GM19455 (cell line): ENCODE results near the gene NBEAL1.
"Not testable (repeated sequence)": the region's sequence is repeated elsewhere in the genome, so short reads cannot be mapped to it uniquely, and the experiment has no call there.

ENCODE experiments used
- ATAC-seq: cut with Tn5 transposase; IDR thresholded peaks from one replicate; pipeline ENCODE4 v1.9.1; 2021; ENCODE audit not compliant: unreplicated experiment

Gene NBEAL1

DNA sequence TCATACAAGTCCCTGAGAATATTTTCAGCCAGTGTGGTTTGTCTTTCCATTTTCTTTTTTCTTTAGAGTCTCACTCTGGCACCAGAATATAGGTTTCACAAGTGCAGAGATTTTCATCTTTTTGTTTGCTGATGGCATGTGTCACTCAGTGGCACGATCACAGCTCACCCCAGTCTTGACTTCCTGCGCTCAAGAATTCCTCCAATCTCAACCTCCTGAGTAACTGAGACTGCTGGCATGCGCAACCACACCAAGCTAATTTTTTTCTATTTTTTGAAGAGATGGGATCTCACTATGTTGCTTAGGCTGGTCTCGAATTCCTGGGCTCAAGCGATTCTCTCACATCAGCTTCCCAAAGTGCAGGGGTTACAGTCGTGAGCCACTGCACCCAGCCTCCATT, 23.9 kb downstream of the NBEAL1 start:
- ATAC-seq: no peak

DNA sequence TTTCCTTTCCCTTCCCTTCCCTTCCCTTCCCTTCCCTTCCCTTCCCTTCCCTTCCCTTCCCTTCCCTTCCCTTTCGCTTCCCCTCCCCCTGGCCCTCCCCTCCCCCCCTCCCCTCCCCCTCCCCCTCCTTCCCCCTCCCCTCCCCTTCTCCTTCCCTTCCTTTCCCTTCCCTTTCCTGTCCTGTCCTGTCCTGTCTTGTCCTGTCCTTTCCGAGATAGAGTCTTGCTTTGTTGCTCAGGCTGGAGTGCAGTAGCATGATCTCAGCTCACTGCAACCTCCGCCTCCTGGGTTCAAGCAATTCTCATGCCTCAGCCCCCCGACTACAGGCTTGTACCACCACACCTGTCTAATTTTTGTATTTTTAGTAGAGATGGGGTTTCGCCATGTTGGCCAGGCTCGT, 24.5 kb downstream of the NBEAL1 start:
- not testable (repeated sequence) for ATAC-seq

DNA sequence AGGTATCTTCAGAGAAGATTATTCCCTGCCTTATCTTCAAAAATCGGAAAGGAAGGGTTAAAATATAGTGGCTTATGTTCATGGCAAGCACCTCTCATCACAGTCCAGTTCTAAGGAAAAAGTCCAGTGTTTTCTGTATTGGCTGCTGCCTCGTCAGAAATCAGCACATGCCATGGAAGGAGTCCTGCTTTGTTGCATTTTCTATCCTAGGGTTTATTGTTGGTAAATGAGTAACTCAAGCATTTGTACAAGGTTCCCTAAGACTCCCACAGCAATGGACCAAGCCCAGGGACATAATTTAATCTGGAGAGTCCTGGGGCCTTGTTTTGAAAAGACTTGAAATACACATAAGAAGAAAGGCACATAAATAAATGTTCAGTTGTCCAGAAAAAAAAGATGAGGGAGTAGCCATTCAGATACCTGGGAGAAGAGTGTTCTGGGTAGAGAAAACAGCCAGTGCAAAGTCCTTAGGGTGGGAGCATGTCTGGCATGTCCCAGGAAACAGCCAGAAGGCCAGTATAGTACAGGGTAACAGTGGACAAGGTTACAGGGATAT, 26.4 kb downstream of the NBEAL1 start:
- no peak for ATAC-seq

DNA sequence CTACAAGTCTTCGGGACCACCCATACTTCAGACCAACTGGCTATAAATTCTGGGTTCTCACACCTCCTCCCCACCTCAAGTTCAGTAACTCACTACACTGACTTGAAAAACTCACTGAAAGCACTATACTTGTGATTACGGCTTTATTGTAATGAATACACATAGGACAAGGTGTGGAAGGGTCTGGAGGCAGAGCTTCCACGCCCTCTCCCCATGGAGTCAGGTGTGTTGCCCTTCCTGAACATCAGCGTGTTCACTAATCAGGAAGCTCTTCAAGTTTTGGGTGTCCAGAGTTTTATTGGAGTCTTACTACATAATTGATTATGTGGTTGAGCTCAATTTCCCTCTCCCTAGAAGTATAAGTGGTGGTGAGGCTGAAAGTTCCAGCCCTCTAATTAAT, 27.5 kb downstream of the NBEAL1 start:
- no peak for ATAC-seq

DNA sequence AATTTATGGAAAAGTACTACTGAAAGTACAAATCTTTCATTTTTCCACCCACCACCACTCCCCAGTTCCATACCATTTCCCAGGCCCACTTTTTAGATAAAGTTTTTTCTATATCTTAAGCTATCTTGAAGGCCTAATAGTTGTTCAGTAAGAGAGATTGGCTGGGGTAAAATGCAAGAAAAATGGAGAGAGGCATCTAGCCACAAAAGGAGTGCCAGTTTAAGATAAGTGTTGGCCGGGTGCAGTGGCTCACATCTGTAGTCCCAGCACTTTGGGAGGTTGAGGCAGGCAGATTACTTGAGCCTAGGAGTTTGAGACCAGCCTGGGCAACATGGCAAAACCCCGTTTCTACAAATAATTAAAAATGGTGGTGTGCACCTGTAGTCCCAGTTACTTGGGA, 28.6 kb downstream of the NBEAL1 start:
- ATAC-seq: no peak

DNA sequence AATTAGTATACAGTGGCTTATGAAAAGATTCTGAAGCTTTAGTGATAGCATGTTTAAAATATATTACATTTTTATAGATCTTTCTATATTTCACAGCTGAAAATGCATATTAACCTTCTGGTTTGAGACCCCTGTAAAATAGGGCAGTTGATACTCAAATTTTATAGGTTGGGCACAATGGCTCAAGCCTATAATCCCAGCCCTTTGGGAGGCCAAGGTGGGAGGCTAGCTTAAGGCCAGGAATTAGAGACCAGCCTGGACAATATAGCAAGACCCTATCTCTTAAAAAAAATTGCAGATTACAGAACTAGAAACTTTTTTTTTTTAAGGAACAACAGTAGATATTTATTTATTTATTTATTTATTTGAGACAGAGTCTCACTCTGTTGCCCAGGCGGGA, 31.2 kb downstream of the NBEAL1 start:
- no peak for ATAC-seq

DNA sequence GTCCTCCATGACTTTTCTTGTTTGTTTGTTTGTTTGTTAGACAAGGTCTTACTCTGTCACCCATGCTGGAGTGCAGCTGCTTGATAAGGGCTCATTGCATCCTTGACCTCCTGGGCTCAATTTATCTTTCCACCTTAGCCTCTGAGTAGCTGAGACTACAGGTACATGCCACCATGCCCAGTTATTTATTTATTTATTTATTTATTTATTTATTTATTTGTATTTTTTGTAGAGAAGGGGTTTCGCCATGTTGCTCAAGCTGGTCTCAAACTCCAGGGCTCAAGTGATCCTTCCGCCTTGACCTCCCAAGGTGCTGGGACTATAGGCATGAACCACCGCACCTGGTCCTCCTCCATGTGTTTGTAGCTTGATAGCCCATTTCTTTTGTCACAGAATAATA, 37.9 kb downstream of the NBEAL1 start:
- no peak for ATAC-seq

DNA sequence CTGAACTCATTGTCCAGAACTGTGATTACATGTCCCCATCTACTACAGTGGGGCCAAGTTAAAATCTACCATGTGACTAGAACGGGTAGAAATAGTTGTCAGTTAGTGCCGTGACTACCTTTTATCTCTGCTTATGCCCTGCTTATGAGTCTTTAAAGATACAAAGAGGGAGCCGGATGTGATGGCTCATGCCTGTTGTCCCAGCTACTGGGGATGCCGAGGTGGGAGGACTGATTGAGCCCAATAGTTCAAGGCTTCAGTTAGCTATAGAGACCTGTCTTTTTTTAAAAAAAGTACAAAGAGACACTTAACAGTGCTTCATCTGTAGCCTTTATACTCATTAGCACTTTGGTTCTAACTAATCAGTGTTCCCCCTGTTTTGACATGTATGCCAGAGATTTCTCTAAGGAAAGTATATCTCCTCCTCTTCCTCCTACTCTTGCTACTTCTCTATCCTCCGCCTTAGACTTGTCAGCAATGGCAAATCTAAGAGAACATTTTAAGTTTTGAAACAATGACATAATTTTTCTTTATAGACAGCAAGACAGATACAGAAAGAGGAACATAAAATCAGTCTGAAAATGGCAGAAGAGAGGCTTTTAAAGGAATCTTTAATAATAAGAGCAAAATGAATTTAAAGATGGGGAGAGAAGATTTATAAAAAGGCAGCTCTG, 45.0 kb downstream of the NBEAL1 start:
- ATAC-seq: no peak

DNA sequence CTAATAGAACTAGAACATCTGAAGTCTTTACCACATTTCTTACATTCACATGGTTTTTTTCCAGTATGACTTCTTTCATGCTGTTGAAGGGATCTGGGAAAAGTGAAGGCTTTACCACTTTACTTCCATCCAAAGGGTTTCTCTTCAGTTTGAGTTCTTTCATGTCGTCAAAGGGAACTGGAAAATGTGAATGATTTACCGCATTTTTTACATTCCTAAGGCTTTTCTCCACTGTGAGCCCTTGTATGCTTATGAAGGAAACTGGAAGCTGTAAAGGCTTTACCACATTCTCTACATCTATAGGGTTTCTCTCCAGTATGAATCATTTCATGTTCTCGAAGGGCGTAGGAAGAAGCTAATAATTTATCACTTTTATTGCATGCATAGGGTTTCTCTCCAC, 46.7 kb downstream of the NBEAL1 start:
- ATAC-seq: no peak

DNA sequence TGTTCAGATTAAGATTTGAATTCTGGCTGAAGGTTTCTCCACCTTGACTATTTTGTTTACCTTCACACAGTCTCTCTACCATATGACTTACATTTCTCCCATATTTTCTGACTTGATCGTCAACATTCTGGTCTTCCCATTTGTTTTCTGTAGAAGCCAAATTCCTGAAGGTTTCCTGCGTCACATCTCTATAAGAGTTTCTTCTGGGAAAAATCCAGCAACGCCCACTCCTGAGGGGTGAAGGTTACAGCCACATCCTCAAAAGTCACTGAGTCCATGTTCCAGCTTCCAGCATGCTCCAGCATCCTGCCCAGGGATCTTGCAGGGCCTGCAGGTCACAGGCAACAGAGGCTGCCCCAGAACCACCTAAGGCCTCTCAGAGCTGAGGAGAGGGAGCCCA, 47.5 kb downstream of the NBEAL1 start:
- ATAC-seq: no peak

DNA sequence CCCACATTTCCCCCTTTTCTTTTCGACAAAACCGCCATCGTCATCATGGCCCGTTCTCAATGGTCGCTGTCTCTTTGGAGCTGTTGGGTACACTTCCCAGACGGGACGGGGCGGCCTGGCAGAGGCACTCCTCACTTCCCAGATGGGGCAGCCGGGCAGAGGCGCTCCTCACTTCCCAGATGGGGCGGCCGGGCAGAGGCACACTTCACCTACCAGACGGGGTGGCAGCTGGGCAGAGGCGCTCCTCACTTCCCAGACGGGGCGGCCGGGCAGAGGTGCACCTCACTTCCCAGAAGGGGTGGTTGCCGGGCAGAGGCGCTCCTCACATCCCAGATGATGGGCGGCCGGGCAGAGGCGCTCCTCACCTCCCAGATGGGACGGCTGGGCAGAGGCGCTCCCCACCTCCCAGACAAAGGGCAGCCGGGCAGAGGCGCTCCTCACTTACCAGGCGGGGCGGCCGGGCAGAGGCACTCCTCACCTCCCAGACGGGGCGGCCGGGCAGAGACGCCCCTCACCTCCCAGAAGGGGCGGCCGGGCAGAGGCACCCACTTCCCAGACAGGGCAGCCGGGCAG, 51.9 kb downstream of the NBEAL1 start:
- not testable (repeated sequence) for ATAC-seq

DNA sequence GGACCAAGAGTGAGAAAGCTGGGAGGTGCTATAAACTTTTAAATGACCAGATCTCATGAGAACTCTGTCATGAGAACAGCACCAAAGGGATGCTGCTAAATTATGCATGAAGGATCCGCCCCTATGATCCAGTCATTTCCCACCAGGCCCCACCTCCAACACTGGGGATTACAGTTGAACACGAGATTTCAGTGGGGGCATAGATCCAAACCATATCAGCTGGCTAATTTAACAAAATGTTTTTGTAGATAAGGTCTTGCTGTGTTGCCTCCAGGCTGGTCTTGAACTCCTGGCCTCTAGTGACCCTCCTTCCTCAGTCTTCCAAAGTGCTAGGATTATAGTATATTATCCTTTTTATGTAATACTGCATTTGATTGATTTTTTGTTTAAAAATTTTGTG, 56.0 kb downstream of the NBEAL1 start:
- no peak for ATAC-seq

DNA sequence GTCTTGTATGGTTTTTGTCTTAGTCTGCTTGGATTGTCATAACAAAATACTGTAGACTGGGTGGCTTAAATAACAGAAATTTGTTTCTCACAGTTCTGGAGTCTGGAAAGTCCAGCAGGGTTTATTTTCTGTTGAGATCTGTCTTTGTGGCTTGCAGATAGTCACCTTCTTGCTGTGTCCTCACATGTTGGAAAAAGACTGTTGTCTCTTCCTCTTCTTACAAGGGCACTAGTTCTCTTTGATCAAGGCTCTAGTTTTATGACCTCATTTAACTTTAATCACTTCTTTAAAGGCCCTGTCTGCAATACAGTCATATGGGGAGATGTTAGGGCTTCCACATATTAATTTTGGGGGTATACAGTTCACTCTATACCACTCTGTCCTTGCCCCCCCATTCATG, 56.5 kb downstream of the NBEAL1 start:
- no peak for ATAC-seq

DNA sequence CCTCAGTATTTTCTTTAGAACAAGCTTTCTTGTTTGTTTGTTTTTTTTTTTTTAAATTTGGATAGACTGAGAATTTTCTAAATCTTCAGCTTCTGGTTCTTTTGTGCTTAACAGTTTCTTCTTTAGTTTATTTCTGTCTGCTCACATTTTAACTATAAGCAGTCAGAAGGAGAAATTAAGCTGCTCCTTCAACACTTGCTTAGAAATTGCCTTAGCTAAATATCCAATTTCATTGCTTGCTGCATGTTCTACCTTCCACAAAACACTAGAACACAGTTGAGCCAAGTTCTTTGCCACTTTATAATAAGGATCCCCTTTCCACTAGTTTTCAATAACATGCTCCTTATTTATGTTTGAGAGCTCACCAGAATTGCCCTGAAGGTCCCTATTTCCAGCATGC, 57.7 kb downstream of the NBEAL1 start:
- ATAC-seq: no peak

DNA sequence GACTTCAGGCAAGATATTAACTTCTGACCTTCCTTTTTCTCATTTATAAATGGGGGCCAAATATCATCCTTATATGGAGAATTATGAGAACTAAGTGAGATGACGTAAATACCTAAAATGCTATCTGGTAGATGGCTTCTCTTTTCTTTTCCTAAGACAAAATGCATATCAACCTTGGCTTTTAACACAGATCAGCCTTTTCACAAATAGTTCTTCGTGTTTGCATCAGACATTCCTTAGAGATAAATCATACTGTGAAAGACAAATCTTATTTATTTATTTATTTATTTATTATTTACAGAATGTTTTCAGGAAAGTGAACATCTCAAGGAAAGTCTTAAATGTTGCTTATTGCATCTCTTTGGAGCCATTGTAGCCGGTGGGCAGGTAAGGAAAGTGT, 62.8 kb downstream of the NBEAL1 start:
- no peak for ATAC-seq

DNA sequence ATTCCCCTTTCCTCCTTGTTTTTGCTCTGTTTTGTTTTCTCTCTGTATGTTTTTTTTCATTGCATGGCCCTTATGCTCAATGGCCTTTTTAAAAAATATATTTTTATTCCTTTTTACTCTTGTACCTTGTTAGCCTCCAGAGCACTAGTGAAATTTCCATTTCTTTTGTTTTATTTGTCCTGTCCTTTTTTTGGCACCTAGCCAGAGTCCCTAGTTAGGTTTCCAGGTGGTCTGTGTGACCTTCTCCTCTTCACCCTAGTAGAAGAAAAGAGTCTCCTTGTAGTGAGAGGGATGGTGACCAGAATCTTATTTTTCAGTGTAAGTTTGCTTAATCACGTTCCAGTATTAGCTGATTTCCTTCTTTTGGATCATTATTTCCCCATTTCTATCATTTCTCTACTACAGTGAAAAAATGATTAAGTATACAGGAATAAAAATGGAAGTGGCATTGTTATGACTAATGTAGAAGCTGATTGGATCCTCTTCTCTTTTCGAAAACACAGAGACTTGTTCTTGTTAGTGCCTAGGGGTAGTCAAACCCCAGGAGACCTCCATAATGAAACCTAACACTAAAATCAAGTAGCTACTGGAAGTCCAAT, 65.9 kb downstream of the NBEAL1 start:
- no peak for ATAC-seq

DNA sequence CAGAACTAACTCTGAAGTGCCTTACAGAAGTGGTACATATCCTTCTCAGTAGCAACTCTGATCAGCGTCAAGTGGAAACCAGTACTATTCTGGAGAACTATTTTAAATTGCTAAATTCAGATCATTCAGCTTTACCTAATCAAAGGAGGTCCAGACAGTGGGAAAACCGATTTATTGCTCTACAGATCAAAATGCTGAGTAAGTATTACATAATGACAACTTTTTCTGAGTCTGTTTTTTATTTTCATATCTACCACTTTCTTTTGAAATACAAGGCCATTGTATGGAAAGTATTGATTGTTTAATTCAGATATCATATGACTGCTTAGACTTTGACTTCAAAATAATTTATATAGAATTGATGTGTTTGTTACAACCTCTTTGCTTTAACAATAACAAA, 68.7 kb downstream of the NBEAL1 start:
- ATAC-seq: no peak

DNA sequence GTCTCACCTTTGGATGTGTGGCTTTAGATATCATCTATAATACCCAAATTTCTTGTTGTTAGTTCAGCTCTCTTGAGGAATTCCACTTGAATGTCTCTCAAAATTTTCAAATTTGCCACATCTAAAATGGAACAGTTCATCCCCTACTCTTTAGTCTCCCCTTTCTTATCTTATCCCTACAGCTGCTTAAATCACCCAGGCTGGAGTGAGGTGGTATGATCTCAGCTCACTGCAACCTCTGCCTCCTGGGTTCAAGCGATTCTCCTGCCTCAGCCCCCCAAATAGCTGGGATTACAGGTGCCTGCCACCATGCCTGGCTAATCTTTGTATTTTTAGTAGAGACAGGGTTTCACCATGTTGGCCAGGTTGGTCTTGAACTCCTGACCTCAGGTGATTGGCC, 71.7 kb downstream of the NBEAL1 start:
- ATAC-seq: not testable (repeated sequence)

DNA sequence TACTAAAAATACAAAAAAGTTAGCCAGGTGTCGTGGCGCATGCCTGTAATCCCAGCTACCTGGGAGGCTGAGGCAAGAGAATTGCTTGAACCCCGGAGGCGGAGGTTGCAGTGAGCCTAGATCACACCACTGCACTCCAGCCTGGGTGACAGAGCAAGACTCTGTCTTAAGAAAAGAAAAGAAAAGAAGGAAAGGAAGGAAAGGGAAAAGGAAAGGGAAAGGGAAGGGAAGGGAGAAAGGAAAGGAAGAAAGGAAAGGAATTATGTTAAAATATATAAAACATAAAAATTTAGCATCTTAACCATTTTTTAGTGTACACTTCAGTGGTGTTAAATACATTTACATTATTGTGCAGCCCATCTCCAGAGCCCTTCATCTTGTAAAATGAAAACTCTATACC, 76.0 kb downstream of the NBEAL1 start:
- ATAC-seq: not testable (repeated sequence)

DNA sequence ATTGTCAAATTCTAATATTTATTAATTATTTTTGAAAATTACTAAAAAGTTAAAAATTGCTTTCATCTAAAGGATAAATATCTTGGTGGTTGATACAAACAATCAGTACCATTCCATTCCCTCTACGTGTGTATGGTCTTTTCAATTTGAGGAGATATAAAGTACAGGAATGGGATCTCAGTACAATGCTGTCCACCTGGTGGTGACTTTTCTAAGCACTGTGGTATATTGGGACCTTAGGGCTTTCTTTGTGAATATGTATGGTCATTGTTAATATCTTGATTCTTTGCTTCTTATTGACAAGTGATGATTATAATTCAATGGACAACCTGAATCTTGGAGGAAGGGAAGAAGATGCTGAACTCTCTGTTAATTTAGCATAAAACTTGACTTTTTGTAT, 83.1 kb downstream of the NBEAL1 start:
- ATAC-seq: no peak

DNA sequence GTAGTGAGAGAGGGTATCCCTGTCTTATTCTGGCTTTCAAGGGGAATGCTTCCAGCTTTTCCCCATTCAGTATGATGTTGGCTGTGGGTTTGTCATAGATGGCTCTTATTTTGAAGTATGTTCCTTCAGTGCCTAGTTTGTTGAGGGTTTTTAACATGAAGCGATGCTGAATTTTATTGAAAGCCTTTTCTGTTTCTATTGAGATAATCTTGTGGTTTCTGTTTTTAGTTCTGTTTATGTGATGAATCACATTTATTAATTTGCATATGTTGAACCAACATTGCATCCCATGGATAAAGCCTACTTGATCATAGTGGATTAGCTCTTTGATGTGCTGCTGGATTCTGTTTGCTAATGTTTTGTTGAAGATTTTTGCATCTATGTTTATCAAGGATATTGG, 87.7 kb downstream of the NBEAL1 start:
- not testable (repeated sequence) for ATAC-seq

DNA sequence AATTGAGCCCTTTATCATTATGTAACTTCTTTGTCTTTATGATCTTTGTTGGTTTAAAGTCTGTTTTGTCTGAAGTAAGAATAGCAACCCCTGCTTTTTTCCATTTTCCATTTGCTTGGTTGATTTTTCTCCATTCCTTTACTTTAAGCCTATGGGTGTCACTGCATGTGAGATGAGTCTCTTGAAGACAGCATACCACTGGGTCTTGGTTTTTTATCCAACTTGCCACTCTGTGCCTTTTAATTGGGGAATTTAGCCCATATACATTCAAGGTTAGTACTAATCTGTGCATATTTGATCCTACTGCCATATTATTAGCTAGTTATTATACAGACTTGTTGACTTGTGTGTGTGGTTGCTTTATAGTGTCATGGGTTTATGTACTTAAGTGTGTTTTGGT, 89.6 kb downstream of the NBEAL1 start:
- no peak for ATAC-seq
